HG03521 (cell line): ENCODE measurements around the gene DUOX1.
A peak's percentile ranks its signal among the peaks of the same experiment; 100 is the strongest.

Source experiments
- ATAC-seq: cut with Tn5 transposase; IDR thresholded peaks from one replicate; pipeline ENCODE4 v1.9.1; 2021; ENCODE audit warnings: mild to moderate bottlenecking, moderate library complexity; ENCODE audit not compliant: unreplicated experiment

The DUOX1 gene

DNA sequence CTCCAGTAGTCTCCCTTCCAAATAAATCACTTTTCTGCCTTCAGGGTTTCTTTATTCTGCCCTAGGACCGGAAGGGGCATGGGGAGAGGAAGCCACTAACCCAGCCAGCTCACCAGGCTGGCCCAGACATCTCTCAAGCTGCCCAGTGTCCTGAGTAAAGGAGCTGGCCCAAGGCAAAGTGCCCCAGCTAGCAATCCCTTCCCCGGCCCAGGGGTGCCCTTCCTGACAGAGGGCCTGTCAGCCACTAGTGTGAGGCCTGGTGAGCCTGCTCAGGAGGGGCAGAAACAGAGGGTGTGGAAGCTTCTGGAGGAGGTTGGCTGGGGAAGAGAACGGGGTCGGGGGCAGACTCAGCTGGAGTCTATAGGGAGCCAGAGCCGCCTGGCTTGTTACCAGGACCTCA lies 35.7 kb downstream of the DUOX1 start:
- ATAC-seq: no peak

DNA sequence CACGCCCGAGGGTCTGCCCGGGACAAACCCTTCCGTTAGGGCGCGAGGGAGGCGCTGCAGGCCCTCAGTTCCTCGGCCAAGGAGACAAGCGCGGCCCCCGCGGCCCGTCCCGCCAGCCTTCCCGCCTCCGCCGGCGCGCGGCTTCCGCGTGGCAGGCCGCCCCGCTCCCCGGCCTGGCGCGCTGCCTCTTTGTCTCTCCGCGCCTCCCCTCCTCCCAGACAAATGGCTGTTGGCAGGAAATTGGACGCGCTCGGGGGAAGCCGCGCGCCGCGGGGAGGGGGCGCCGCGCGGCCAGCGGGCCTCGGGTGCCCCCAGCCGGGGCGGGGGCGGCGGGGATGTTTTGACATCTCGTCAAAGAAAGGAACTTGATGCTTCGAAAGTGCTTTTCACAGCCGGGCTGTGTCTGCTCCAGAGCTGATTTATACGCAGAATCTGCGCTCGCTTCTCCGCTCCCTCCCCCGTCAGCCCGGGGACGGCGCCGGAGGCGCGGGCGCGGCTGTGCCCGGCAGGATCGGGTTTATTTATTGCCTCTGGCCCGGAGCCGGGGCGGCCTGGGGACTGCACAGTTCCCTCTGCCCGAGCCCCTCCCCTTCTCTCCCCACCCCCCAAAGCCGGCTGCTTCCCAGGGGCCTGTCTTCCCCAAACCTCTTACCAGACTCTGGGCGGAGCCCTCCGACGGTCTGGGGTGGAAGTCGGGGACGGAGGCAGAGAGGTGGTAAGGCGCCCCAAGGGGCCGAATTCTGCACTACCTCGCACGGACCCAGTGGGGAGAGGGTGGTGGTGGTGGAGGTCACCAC lies 37.2 kb downstream of the DUOX1 start:
- ATAC-seq: peak; percentile 86

DNA sequence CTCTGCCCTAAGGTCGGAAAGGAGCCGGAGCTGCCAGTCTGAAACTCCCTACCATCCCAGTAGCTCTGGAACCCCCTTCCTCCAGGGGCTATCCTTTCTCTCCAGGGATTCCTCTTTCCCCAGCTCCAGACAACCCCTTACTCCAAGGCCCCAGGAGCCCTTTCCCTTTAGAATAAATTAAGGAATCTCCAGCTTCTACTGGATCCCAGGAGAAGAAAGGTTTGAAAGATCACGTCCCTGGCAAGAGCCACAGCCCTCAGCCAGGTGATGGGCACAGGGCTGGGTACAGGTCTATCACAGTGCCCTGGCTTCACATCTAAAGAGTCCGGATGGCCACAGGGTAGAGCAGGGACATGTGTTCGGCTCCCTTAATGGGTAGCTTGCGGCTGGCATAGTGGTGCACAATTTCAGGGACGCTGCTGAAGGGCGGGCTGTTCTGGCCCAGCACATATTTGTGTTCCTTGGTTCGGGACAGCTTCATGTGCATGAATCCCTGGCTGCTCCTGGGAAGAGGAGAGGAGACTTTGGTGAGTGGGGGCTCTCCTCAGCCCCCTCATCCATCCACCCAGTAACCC lies 37.9 kb downstream of the DUOX1 start:
- ATAC-seq: no peak

DNA sequence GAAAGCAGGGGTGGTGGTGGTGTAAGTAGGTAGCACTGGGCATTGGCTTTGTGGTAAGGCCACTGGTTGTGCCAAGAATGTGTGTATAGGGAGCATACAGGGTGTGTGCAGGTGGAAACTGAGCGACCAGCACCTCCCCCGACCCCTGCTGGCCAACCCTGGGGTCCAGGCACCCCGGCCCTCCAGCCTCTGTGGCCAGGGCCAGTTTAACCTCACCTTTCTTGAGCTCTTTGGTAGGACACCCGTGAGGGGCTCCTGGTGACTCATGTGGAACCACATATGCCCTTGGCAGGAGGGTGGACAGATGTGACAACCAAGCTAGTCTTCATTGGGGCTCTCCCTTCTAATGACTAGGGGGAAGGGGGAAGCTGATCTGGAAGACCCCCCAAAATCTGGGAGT lies 38.5 kb downstream of the DUOX1 start:
- ATAC-seq: no peak

DNA sequence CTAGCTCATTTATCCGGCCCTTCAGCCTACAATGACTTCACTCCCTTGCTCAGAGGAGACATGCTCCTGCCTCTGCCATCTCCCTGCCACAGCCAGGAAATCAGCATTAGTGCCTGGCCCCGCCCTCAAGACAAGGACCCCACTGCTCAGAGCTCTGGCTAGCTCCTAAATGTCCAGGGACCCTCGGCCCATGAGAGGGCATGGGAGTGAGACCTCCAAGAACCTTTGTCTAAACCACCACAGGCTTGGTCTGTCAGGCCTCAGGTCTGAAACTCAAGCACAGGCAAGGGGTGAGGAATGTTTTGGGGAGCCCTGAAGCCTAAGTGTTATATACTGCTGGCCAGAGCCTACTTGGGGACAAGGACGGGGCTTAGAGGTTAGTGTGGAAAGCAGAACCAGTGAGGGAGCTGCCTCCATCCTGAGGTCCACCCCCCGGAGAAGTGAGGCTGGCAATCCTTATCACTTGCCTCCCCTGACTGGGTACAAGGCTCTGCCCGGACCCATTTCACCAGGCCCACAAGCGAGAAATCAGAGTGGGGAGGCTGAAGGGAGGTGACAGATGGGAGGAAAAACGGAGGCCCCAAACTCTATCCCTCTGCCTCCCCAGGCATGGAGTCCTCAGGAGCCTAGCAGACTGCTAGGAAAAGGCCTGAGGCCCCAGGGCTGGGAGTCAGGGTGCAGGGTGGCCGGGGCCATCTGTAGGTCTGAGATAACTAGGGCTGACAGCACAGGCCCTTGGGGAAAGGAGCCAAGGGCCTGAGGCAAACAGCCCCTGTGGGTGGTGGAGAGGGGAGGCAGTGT lies 39.2 kb downstream of the DUOX1 start:
- no peak for ATAC-seq

DNA sequence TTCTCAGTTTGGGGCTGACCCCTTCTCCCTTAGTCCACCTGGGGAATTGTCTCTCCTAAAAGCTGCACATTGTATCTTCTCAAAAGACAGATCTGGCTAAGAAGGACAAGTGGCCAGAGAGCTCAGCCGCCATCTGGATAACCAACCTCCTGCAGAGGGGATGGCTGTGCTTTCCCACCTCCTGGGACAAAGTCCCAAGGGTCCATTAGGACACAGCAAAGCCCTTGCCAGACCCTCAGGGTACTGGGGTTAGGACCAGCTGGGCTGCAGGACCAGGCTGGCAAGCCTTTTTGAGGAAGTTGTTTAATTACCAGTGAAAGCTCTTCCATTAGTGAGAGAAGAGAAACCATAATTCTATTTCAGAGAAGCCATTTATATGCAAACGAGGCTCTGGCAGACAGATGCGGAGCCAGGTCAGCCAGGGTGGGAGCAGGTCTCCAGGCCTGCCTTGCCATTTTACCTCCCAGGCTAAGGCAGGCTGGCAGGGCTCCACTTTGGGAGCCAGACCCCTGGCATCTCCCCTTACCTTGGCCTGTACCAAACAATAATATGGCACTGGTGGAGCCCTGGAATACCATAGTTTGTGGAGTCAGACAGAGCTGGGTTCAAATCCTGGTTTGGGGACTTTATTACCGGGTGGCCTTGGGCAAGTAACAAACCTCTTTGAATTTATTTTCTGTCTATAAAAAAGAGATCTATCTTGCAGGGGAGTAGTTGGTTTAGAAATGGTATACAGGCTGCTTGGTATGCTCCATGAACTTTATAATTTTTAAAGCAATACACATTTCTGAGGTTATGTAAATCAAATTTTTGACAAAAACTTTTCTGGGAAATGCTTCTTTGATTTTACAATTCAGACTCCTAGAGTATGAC lies 40.0 kb downstream of the DUOX1 start:
- ATAC-seq: no peak

DNA sequence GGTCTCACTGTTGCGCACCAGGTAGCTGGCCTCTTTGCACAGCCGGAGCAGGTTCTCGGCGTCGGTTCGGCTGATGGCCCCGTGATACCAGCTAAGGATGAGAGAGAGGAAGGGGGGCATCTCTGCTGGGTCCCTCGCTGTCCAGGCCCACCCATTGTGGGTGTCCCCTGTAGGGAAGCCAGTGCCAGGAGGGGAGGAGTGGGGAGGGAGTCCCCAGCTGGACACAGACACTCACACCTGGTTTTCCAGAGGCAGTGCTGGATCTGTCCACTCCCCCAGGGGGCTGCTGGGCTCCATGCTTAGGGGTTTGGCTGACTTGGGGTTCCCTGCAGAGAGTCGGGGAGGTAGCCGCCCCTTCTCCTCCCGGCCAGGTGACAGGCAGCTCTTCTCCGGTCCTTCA lies 42.1 kb downstream of the DUOX1 start:
- no peak for ATAC-seq

DNA sequence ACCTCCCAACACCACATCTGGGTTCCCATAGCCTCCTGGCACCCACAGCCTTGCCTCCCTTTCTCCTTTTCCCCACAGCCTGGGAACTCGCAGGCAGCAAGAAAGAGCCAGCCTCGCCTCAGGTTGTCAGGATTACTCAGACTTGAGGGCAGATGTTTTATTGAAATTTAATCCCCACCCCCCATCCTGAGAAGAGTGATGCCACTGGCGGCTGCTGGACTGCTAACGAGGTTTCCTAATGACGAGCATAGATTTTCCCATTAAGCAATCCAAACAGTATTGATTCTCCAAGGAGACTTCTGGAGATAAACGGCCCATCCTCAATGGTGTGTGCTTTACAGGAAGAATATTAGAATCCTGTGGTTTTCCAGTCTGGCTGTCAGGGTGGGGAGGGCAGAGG lies 44.3 kb downstream of the DUOX1 start:
- ATAC-seq: no peak

DNA sequence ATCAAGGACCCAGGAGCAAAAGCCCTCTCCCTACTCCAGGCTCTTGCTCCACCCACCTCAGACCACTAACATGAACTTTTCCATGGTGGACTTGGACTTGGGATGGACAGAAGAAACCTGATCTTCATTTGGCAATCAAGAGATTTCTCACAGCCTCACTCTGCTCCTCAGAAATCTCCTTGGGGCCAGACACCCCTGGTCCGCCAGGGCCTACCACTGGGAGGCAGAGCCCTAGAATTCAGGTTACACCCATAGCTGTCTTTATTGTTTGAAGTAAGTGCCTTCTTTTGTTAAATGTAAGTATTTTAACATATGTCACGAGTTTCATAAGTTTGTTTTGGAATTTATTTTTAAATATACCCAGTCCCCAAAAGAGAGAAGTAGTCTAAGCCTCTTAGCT lies 44.8 kb downstream of the DUOX1 start:
- ATAC-seq: no peak

DNA sequence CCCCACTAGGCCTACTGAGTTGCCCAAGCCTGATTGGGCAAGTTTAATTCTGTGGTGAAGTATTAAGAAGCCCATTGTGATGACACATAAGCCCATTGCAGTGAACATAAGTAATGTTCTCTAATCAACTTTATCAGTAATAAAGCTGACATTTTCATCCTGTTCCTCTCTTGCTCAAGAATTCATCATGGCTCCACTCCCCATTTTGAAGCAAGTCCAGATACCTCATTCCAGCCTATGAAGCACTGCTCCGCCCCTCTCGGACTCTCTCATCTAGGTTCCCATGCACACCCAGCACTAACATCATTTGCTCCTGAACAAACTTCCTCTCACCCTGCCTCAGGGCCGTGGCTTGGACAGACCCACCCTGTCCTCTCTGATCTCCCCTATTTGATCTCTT lies 47.5 kb downstream of the DUOX1 start:
- no peak for ATAC-seq

DNA sequence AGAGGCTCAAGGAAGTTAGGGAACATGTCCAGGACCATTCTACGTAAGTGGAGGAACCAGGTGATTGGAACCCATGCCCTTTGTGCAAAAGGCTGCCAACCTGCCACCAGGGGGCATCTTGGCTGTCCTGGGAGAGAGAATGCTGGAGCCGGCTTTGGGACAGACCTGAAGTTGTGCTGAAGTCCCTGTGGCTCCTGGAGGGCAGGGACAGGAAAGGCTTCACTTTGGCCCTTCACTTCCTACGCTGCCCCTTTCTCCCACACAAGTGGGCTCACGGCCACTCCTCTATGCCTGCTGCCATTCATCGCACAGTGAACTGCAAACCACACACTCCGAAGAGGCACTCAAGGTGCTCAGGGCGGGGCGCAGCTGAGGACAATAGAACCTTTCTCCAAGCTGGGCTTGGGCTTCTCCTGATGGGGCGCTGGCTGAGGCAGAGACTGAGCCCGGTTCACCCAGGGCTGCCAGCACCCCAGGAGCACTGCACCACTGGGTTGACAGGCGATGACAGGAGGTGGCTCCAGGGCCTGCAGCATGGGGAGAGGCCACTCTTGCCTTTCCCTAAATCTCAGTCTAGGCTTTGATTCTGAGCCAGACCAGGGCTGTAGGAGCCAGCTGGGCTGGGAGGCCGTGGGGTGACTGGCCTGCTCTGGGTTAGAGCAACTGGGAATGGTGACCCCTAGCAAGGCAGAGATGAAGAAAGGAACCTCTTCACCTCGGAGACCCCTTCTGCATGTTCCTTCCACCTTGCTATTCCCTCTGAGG lies 49.6 kb downstream of the DUOX1 start:
- no peak for ATAC-seq

DNA sequence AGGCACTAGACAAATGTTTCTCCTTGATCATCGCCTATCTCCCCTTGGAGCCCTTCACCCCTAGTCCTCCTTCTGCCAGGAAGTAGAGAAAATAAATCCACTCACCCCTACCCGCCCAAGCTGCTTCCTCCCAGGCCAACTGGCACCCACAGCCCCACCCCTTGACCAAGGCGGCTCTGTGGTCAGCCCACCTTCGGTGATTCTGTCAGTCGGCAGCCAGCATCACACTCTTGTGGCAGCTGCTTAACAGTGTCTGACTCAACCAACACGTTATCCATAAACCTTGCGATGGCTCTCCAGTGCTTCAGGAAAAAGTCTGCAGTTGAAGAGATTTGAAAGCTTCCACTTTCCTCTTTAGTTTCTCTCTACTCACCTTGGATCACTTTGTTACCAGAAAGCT lies 50.4 kb downstream of the DUOX1 start:
- no peak for ATAC-seq

DNA sequence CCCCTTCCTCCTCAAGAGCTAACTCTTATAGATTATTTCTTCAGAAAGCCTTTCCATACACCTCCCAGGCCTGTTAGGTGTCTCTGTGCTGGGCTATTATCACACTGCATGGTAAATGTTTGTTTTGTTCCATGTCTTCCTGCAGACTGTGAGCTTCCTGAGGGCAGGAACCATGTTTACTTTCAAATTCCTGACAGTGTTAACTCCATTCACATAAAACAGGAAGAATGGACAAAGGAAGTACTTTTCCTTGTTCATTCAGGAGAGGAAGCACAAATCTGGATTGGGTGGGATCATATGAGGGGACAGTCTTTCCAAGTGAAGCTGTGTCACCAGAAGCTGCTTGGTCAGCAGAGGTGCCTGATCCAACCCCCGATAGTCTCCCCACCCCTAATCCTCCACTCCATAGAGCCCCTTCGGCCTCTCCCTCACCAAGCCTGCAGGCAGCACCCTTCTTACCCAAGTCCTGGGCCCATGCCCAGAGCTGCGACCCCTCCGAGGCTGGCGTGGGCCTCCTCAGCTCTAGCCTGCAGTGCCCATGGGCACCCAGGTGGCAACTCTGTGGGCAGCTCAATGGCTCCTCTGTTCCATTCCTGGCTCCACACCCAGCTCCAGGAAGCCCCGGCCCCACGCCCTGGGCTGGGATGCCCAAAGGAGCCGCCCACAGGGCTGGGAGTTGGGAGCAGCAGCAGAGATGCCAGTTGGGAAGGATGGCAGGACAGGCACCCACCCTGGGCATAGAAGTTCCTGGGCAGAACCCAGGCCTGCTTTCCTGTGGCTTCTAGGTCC lies 51.0 kb downstream of the DUOX1 start:
- ATAC-seq: no peak

DNA sequence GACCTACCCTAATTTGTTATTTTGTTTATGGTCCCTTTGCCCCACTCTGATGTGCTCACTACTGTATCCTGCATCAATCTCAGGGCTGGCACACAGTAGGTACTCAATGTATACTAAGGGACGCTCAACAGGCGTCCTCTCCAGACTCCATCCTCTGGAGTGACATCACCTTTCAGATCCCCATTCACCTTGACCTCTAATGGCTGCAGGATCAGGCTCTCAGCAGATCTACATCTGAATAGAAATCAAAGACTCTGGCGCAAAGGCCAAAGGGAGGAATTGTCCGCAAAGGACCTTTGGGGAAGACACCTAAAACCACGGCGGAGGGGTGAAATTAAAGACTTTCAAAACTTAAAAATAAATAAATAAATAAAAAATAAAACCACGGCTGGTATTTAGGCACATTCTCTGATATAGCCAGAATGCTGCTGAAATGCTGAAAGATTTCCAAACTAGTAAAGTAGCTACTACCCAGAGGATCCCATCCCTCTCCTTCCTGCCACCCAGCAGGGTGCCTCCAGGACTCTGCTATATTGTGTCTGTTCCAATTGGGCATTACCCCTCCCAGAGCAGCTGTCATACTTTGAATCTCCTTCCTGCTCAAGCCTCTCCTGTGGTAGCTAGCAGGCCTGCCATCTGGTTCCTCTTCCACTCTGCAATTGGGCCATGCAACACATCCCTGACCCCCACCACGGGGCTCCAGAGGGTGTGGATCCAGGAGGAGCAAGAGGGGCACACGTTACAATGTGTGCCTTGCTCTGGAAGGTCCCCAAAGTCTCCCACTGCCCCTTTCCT lies 51.9 kb downstream of the DUOX1 start:
- no peak for ATAC-seq

DNA sequence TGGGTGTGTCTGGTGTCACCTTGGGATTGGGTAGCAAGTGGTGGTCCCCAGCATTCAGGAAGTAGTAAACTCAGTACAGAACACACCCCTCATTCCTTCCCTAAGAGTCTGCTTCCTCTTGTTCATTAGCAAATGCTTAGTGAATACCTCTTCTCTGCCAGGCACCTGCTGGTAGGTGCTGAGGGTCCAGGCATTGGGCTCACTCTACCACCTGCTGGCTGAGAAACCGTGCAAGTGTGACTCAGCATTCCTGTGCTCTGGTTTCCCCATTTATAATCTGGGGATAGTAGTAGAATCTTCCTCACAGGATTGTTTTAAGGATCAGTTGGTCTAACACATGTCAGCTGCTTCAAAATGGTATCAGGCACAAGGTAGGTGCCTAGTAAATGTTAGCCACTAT lies 53.2 kb downstream of the DUOX1 start:
- ATAC-seq: no peak

DNA sequence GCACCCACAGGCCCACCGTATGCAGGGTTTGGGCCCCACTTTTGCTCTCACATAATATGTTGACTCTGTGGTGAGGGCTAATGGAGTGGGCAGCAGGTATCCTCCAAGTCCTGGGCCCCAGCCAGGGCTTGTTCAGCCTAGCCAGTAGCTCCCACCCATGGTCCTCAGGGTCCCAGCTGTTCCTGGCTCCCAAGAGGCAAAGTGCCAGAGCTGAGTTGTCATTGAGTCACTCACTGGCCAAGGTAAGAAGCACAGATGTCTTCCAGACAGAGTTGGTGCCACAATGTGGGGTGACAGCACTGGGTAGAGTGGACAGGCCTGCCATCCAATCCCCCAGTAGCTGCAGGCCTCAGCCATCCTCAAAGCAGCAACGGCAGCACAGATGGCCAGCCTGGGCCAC lies 53.7 kb downstream of the DUOX1 start:
- no peak for ATAC-seq

DNA sequence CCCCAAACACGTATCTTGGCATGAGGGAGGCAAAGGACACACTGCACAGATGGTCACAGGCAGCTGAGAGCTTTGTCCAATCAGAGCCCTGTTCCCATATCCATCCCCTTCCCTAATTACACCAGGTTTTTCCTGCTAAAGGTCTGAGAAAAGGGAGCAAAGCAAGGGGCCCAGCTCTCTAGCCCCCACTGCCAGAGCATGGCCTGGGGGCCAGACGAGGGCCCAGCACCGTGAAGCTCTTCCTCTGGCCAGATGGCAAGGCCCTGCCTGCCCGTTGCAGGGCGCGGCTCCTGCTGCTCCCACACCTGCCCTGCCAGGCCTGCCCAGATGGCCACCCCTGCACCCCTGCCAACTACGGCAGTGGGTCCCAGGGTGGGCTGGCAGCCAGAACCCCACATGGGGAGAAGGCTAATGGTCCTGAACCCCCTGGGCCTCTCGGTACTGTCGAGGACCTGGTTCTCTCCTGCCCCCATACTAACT lies 54.8 kb downstream of the DUOX1 start:
- no peak for ATAC-seq

DNA sequence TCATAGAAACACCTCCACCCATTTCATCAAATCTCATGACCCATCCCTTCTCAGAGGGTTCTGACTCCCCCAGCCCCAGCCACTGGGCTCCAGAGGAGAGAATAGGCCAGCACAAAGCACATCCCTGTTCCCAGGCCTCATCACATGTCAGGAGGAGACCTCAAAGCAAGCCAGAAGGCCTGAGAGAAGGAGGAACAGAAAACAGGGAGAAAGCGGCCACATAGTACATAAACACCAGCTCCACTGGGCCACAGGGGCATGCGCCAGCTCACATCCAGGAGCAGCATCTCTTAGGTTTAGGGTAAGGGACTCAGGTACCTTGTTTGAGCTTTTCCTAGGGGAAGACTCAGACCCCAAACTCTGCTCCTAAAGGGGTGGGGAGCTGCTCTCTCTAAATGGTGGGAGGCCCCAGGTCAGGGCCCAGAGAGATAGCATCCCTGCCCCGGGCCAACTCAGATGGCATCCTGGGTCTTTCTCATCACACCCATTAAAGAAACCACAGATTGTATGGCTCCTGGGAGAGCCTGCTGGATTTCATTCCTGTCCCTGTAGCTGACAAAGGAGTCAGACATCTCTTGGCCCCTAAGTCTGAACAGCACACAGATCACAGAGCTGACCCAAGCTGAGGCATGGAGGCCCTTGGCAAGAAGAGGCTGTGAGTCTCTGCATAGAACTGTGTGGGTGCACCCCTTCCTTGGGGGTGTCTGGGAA lies 55.4 kb downstream of the DUOX1 start:
- ATAC-seq: no peak
